ENCODE data around the gene ZBTB16.

The ZBTB16 gene

GRCh38 chr11:114058026-114058706, 1.3 kb upstream of the ZBTB16 start:
- Histone ChIP-seq H3K4me3 (ENCODE audit: low read depth, low read length) (no peak overlapping the region), H2AFZ (no peak overlapping the region), H3K27ac (no peak overlapping the region), H3K27me3 (ENCODE audit: control insufficient read depth, insufficient read depth, low read length) (no peaks in the 10 kb centered on the region), H3K36me3 (ENCODE audit: control insufficient read depth, insufficient read depth, low read length) (no peaks in the 10 kb centered on the region), H3K4me2 (ENCODE audit: low read length) (no peak overlapping the region), H3K9me3 (ENCODE audit: control insufficient read depth, low read length) (no peaks in the 10 kb centered on the region), H3K4me1 (no peaks in the 10 kb centered on the region), H3K79me2 (peaks cover 13% of the 10 kb centered on the region), H3K9ac (no peak overlapping the region)
- TF ChIP-seq, protein P1, sequence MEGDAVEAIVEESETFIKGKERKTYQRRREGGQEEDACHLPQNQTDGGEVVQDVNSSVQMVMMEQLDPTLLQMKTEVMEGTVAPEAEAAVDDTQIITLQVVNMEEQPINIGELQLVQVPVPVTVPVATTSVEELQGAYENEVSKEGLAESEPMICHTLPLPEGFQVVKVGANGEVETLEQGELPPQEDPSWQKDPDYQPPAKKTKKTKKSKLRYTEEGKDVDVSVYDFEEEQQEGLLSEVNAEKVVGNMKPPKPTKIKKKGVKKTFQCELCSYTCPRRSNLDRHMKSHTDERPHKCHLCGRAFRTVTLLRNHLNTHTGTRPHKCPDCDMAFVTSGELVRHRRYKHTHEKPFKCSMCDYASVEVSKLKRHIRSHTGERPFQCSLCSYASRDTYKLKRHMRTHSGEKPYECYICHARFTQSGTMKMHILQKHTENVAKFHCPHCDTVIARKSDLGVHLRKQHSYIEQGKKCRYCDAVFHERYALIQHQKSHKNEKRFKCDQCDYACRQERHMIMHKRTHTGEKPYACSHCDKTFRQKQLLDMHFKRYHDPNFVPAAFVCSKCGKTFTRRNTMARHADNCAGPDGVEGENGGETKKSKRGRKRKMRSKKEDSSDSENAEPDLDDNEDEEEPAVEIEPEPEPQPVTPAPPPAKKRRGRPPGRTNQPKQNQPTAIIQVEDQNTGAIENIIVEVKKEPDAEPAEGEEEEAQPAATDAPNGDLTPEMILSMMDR (IDR thresholded peaks at IDR 0.05): no peak

- no peaks in the 10 kb centered on the region for H3K9me3 ChIP-seq (ENCODE audit: control insufficient read depth, low read length)
Observed at GRCh38 chr11:114058871-114059277, 637 bp upstream of the ZBTB16 start.

DNA sequence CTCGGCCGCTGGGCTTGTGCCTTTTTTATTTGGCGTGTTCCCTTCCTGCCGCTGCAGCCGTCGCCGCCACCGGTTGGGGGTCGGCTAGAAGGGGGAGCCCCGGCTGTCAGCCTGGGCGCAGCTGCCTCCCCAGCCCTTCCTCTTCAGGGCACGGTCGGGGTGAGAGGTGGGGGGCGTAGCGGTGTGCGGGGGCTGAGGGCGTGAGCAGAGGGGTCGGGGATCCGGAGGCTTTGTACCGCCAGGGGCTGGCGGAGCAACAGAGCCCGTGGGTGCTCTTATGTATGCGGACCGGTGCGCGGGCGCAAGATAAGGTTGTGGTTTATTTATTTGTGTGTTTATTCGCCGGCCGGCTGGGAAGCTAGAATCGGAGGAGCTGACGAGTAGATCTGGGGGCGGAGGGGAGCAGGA, 477 bp downstream of the ZBTB16 start:
- Histone ChIP-seq H3K27me3 (ENCODE audit: control insufficient read depth, insufficient read depth, low read length) (no peaks in the 10 kb centered on the region), H2AFZ (peak overlapping the region; percentile 68), H3K79me2 (peaks cover 28% of the 10 kb centered on the region), H3K27ac (peak overlapping the region; percentile 98), H3K9me3 (ENCODE audit: control insufficient read depth, low read length) (no peaks in the 10 kb centered on the region), H3K4me3 (ENCODE audit: low read depth, low read length) (peak overlapping the region; percentile 72), H3K36me3 (ENCODE audit: control insufficient read depth, insufficient read depth, low read length) (no peaks in the 10 kb centered on the region), H3K4me2 (ENCODE audit: low read length) (peak overlapping the region; percentile 45), H3K4me1 (no peaks in the 10 kb centered on the region), H3K9ac (peak overlapping the region; percentile 94)
- TF ChIP-seq, protein P1 (IDR thresholded peaks at IDR 0.05): peak; percentile 11

More at GRCh38 chr11:114058871-114059277, 637 bp upstream of the ZBTB16 start:
- H3K79me2 ChIP-seq: peaks cover 20% of the 10 kb centered on the region
- H3K9ac ChIP-seq: no peak overlapping the region
- TF ChIP-seq, protein P1 (IDR thresholded peaks at IDR 0.05): no peak
- H2AFZ ChIP-seq: peak overlapping the region; percentile 71
- no peaks in the 10 kb centered on the region for H3K27me3 ChIP-seq (ENCODE audit: control insufficient read depth, insufficient read depth, low read length)
- peak overlapping the region; percentile 40 for H3K4me3 ChIP-seq (ENCODE audit: low read depth, low read length)
- no peaks in the 10 kb centered on the region for H3K4me1 ChIP-seq
- H3K36me3 ChIP-seq (ENCODE audit: control insufficient read depth, insufficient read depth, low read length): no peaks in the 10 kb centered on the region
- H3K4me2 ChIP-seq (ENCODE audit: low read length): peak overlapping the region; percentile 68
- peak overlapping the region; percentile 78 for H3K27ac ChIP-seq

DNA sequence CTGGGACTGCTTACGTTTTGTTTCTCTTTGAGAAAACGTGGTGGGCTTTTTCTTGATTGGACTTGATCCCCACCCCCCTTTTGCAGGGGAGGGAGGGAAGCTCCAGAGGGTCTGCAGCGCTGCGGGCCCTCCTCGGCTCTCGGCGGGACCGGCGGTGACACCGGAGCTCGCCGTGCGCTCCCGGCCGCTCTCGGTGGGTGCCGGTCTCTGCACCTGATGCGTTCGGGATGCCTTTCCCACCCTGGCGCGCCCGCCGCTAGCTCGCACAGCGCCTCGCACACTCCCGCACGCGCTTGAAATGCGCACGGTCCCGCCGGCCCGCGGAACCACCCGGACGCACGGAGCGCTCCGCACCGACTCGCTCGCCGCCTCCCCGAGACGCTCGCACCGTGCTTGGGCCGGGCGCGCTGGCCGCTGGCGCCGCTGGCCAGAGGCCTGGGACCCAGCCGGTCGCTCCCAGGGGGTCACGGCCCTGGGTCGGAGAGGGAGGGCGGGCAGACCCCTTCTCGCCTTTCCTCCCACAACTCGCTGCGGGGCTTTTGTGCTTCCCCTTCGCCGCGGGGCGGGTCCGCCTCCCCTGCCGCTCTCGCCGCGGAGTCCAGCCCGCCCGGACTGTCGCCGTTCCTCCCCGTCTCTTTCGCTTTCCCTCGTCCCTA, 1.0 kb downstream of the ZBTB16 start:
- H3K9me3 ChIP-seq (ENCODE audit: control insufficient read depth, low read length): no peaks in the 10 kb centered on the region
- no peaks in the 10 kb centered on the region for H3K4me1 ChIP-seq
- H3K4me2 ChIP-seq (ENCODE audit: low read length): peak overlapping the region; percentile 45
- H3K9ac ChIP-seq: peak overlapping the region; percentile 94
- peak overlapping the region; percentile 72 for H3K4me3 ChIP-seq (ENCODE audit: low read depth, low read length)
- peaks cover 33% of the 10 kb centered on the region for H3K79me2 ChIP-seq
- TF ChIP-seq, protein P1 (IDR thresholded peaks at IDR 0.05): no peak
- peak overlapping the region; percentile 98 for H3K27ac ChIP-seq
- H3K36me3 ChIP-seq (ENCODE audit: control insufficient read depth, insufficient read depth, low read length): no peaks in the 10 kb centered on the region
- H2AFZ ChIP-seq: peak overlapping the region; percentile 68
- H3K27me3 ChIP-seq (ENCODE audit: control insufficient read depth, insufficient read depth, low read length): no peaks in the 10 kb centered on the region

Data from parathyroid adenoma (tissue), 2 donors.